NB4 (cell line): ENCODE results near the gene TPTE2.
"Not testable (repeated sequence)": the region's sequence is repeated elsewhere in the genome, so short reads cannot be mapped to it uniquely, and the experiment has no call there.

ENCODE experiments used
- POLR2A ChIP-seq: IDR thresholded peaks from 2 replicates; pipeline ENCODE4 v1.6.1; 2011; ENCODE audit warnings: mild to moderate bottlenecking; ENCODE audit not compliant: insufficient read length; ENCODE audit errors: extremely low read depth
- TF ChIP-seq, protein P1 (sequence below): IDR thresholded peaks from one replicate; pipeline ENCODE4 v1.5.1; 2012; ENCODE audit warnings: low read depth, low read length

DNA sequence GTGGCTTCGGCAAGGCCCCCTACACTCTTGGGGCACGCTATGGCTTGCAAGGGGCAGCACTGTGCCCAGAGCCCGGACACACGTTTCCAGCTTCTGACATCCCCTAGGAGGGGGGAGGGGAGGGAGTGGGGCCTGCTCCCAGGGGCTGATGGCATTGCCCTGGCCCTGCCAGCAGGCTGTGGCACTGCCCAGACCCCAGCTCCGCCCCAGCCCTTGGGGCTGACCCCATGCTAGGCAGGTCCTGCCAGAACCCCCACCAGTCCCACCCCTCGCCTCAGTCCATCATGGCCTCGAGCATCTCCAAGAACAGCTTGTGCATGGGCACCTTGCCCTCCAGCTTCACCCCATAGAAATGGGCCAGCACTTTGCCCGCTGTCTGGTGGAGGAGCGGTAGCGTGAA is 1.6 kb downstream of the TPTE2 start:
- TF ChIP-seq, protein P1, sequence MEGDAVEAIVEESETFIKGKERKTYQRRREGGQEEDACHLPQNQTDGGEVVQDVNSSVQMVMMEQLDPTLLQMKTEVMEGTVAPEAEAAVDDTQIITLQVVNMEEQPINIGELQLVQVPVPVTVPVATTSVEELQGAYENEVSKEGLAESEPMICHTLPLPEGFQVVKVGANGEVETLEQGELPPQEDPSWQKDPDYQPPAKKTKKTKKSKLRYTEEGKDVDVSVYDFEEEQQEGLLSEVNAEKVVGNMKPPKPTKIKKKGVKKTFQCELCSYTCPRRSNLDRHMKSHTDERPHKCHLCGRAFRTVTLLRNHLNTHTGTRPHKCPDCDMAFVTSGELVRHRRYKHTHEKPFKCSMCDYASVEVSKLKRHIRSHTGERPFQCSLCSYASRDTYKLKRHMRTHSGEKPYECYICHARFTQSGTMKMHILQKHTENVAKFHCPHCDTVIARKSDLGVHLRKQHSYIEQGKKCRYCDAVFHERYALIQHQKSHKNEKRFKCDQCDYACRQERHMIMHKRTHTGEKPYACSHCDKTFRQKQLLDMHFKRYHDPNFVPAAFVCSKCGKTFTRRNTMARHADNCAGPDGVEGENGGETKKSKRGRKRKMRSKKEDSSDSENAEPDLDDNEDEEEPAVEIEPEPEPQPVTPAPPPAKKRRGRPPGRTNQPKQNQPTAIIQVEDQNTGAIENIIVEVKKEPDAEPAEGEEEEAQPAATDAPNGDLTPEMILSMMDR = not testable (repeated sequence)
- TF ChIP-seq POLR2A = not testable (repeated sequence)
